Ishikawa (cell line): ENCODE results near the gene SGMS1.

Source experiments
- CEBPB ChIP-seq: IDR thresholded peaks from 2 replicates; pipeline ENCODE4 v1.6.1; 2012
- FOXM1 ChIP-seq: IDR thresholded peaks from 2 replicates; pipeline ENCODE4 v1.6.1; 2012; ENCODE audit warnings: low read depth, borderline replicate concordance
- RAD21 ChIP-seq: IDR thresholded peaks from 2 replicates; pipeline ENCODE4 v1.6.1; 2012; ENCODE audit warnings: low read depth
- TAF1 ChIP-seq: IDR thresholded peaks from 2 replicates; pipeline ENCODE4 v1.6.1; 2012; ENCODE audit warnings: low read depth, mild to moderate bottlenecking
- TEAD4 ChIP-seq: IDR thresholded peaks from 2 replicates; pipeline ENCODE4 v1.6.1; 2012
- YY1 ChIP-seq: IDR thresholded peaks from 2 replicates; pipeline ENCODE4 v1.6.1; 2012; ENCODE audit warnings: low read depth
- TF ChIP-seq, protein P1 (sequence below): IDR thresholded peaks from 2 replicates; pipeline ENCODE4 v1.6.1; 2012
- TF ChIP-seq, protein P2 (sequence below): IDR thresholded peaks from 2 replicates; pipeline ENCODE4 v1.6.1; 2012; ENCODE audit warnings: low read depth, mild to moderate bottlenecking
- TF ChIP-seq, protein P3 (sequence below): IDR thresholded peaks from 2 replicates; pipeline ENCODE4 v1.6.1; 2012

DNA sequence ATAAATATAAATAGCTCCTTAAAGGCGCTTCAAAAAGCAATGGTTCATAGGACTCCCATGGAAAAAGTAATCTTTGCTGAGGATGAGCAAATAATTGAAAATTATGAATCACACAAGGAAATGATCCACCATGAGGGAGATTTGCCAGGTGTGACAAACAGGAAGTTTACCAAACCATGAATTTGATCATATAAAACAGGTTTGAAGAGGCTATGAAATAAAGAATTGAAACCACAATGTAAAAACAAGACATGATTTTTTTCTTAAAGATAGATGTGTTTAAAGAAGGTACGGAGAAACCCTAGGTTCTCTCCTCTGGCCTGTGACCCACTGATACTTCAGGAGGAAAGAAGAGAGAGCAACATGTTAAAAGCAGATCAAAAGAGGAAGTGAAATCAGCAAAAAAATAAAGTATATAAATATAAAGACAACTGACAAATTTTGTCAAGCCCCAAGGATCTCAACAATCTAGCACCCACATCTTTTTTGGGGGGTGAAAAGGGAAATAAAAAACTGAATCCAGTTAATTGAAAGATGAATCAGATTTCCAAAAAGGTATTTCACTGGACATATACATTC is 261.1 kb downstream of the SGMS1 start:
- TF ChIP-seq, protein P1, sequence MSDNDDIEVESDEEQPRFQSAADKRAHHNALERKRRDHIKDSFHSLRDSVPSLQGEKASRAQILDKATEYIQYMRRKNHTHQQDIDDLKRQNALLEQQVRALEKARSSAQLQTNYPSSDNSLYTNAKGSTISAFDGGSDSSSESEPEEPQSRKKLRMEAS = no peak
- TF ChIP-seq, protein P2, sequence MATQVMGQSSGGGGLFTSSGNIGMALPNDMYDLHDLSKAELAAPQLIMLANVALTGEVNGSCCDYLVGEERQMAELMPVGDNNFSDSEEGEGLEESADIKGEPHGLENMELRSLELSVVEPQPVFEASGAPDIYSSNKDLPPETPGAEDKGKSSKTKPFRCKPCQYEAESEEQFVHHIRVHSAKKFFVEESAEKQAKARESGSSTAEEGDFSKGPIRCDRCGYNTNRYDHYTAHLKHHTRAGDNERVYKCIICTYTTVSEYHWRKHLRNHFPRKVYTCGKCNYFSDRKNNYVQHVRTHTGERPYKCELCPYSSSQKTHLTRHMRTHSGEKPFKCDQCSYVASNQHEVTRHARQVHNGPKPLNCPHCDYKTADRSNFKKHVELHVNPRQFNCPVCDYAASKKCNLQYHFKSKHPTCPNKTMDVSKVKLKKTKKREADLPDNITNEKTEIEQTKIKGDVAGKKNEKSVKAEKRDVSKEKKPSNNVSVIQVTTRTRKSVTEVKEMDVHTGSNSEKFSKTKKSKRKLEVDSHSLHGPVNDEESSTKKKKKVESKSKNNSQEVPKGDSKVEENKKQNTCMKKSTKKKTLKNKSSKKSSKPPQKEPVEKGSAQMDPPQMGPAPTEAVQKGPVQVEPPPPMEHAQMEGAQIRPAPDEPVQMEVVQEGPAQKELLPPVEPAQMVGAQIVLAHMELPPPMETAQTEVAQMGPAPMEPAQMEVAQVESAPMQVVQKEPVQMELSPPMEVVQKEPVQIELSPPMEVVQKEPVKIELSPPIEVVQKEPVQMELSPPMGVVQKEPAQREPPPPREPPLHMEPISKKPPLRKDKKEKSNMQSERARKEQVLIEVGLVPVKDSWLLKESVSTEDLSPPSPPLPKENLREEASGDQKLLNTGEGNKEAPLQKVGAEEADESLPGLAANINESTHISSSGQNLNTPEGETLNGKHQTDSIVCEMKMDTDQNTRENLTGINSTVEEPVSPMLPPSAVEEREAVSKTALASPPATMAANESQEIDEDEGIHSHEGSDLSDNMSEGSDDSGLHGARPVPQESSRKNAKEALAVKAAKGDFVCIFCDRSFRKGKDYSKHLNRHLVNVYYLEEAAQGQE = no peak
- TF ChIP-seq YY1 = no peak
- no peak for TF ChIP-seq TAF1
- no peak for TF ChIP-seq FOXM1
- TF ChIP-seq RAD21 = no peak
- no peak for TF ChIP-seq TEAD4
- no peak for TF ChIP-seq CEBPB
- TF ChIP-seq, protein P3, sequence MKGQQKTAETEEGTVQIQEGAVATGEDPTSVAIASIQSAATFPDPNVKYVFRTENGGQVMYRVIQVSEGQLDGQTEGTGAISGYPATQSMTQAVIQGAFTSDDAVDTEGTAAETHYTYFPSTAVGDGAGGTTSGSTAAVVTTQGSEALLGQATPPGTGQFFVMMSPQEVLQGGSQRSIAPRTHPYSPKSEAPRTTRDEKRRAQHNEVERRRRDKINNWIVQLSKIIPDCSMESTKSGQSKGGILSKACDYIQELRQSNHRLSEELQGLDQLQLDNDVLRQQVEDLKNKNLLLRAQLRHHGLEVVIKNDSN = no peak
